H1 (cell line): Measurements from ENCODE around the gene IP6K3. TPM values are rescaled to one million over a fixed set of nuclear protein-coding genes. Genes with fewer than 3 reads are reported as not detected.

Experiments used
- KDM1A ChIP-seq: fragments of 200-600, 300-600 bp; sonication (generic); IDR thresholded peaks from 2 replicates; pipeline ENCODE4 v1.7.1; 2016; ENCODE audit warnings: mild to moderate bottlenecking, low read length, borderline replicate concordance
- POLR2AphosphoS5 ChIP-seq: IDR thresholded peaks from 2 replicates; pipeline ENCODE4 v1.6.1; 2011; ENCODE audit warnings: low read depth, low read length
- TCF12 ChIP-seq: IDR thresholded peaks from 2 replicates; pipeline ENCODE4 v1.6.1; 2011; ENCODE audit warnings: low read depth, mild to moderate bottlenecking, low read length
- polyA plus RNA-seq, 7 experiments: library from polyadenylated mRNA; depleted of rRNA in 3 of 7; stranded (reverse) in 5 of 7; unstranded in 2 of 7; fragments of >200 nt in 5 of 7; fragments of 200-250 nt in 2 of 7; gene quantifications; 1 replicate in 5 of 7; 2 replicates in 1 of 7; 4 replicates in 1 of 7; pipeline versions ENCODE4 v1.2.1 to v1.2.3, GENCODE V29; 2011 to 2013; ENCODE audit warnings: missing spikeins in 2 of 7, mixed read lengths in 2 of 7
- total RNA-seq: library from RNA; stranded (reverse); fragmentation: NEBNext Ultra II Directional; extraction: Animal tissue kit (Norgen Biotek cat#: 25700); gene quantifications from 2 replicates; pipeline ENCODE4 v1.2.1, GENCODE V29; 2021

IP6K3 gene
- total and polyA plus RNA-seq, 2 of the 8 experiments (the other 6 are each of a cell fraction or from before 2014, with no cell fraction given): 0.22 to 0.73 TPM

- TF ChIP-seq TCF12 (no peak), POLR2AphosphoS5 (no peak), KDM1A (no peak)
- TF ChIP-seq, all 59 proteins: peak for 0
Observed at GRCh38 chr6:33717934-33718455, 28.7 kb downstream of the IP6K3 start (continued).
